NOMO-1 treated with dmso at 0.1 percent for 144 hours (cell line): ENCODE measurements around the gene PPP1R12A.
A peak's percentile ranks its signal among the peaks of the same experiment; 100 is the strongest.
"Not testable (repeated sequence)": the region's sequence is repeated elsewhere in the genome, so short reads cannot be mapped to it uniquely, and the experiment has no call there.

ENCODE experiments used
- DNase-seq: peaks from one replicate; lab custom pipeline; 2025; ENCODE audit not compliant: unreplicated experiment; lab: John Stamatoyannopoulos, UW

Gene PPP1R12A

GRCh38 chr12:79895804-79896203, 39.1 kb downstream of the PPP1R12A start:
- no peak for DNase-seq

GRCh38 chr12:79895071-79895470, 39.8 kb downstream of the PPP1R12A start:
- DNase-seq = no peak

- DNase-seq = no peak
Observed at GRCh38 chr12:79891506-79892162, 43.3 kb downstream of the PPP1R12A start.

- no peak for DNase-seq
Observed at GRCh38 chr12:79887890-79888289, 47.0 kb downstream of the PPP1R12A start.

GRCh38 chr12:79886917-79887519, 47.9 kb downstream of the PPP1R12A start:
- DNase-seq = peak; percentile 1

- DNase-seq = peak; percentile 3
Observed at GRCh38 chr12:79885911-79886490, 48.9 kb downstream of the PPP1R12A start.

- DNase-seq = no peak
Observed at GRCh38 chr12:79884401-79885006, 50.4 kb downstream of the PPP1R12A start.

GRCh38 chr12:79883216-79883615, 51.7 kb downstream of the PPP1R12A start:
- DNase-seq = no peak

GRCh38 chr12:79881351-79881750, 53.5 kb downstream of the PPP1R12A start:
- no peak for DNase-seq

GRCh38 chr12:79878506-79878905, 56.4 kb downstream of the PPP1R12A start:
- DNase-seq = not testable (repeated sequence)

- DNase-seq = no peak
Observed at GRCh38 chr12:79877246-79877645, 57.7 kb downstream of the PPP1R12A start.

- DNase-seq = no peak
Observed at GRCh38 chr12:79874665-79875064, 60.2 kb downstream of the PPP1R12A start.

GRCh38 chr12:79873201-79873600, 61.7 kb downstream of the PPP1R12A start:
- DNase-seq = no peak

GRCh38 chr12:79871621-79872020, 63.3 kb downstream of the PPP1R12A start:
- DNase-seq = peak; percentile 34

GRCh38 chr12:79870916-79871315, 64.0 kb downstream of the PPP1R12A start:
- DNase-seq = no peak

GRCh38 chr12:79859646-79860045, 75.3 kb downstream of the PPP1R12A start:
- no peak for DNase-seq

GRCh38 chr12:79858518-79858917, 76.4 kb downstream of the PPP1R12A start:
- no peak for DNase-seq

GRCh38 chr12:79857675-79858074, 77.2 kb downstream of the PPP1R12A start:
- DNase-seq = no peak

GRCh38 chr12:79850610-79851299, 84.1 kb downstream of the PPP1R12A start:
- no peak for DNase-seq

- no peak for DNase-seq
Observed at GRCh38 chr12:79848339-79848738, 86.6 kb downstream of the PPP1R12A start.

- DNase-seq = no peak
Observed at GRCh38 chr12:79847417-79847816, 87.5 kb downstream of the PPP1R12A start.
